Erythroblast (primary cell): ENCODE measurements around the gene ZFHX3.

Experiments used
- GATA1 ChIP-seq: IDR thresholded peaks from 2 replicates; pipeline ENCODE4 v1.6.1; 2011; ENCODE audit warnings: low read depth, mild to moderate bottlenecking, control low read depth, low read length, moderate library complexity
- POLR2A ChIP-seq: IDR thresholded peaks from 2 replicates; pipeline ENCODE4 v1.6.1; 2011; ENCODE audit warnings: mild to moderate bottlenecking, low read length

GRCh38 chr16:72937916-72938794, 109.8 kb downstream of the ZFHX3 start:
- TF ChIP-seq POLR2A (no peak), GATA1 (no peak)
